Chondrocyte (in vitro differentiated cells): ENCODE results near the gene PBX4. TPM values are rescaled to one million over a fixed set of nuclear protein-coding genes. Genes with fewer than 3 reads are reported as not detected.

ENCODE experiments used
- DNase-seq: peaks from one replicate; pipeline ENCODE4 v3.0.0; 2021; ENCODE audit warnings: mixed read lengths, low spot score
- H3K27ac Mint-ChIP-seq: one replicate; pipeline ENCODE4 v1.8.0; 2021; ENCODE audit warnings: mild to moderate bottlenecking, moderate library complexity, mixed read lengths; ENCODE audit not compliant: unreplicated experiment
- H3K27me3 Mint-ChIP-seq: 2 replicates; pipeline ENCODE4 v1.8.0; 2021; ENCODE audit warnings: low read depth, mixed read lengths
- H3K36me3 Mint-ChIP-seq: 2 replicates; pipeline ENCODE4 v1.8.0; 2021; ENCODE audit warnings: low read depth, mixed read lengths
- H3K4me1 Mint-ChIP-seq: 2 replicates; pipeline ENCODE4 v1.8.0; 2021; ENCODE audit warnings: low read depth, mild to moderate bottlenecking, mixed read lengths
- H3K4me3 Mint-ChIP-seq: one replicate; pipeline ENCODE4 v1.8.0; 2021; ENCODE audit warnings: mild to moderate bottlenecking, moderate library complexity, mixed read lengths; ENCODE audit not compliant: unreplicated experiment
- H3K9me3 Mint-ChIP-seq: 2 replicates; pipeline ENCODE4 v1.8.0; 2021; ENCODE audit warnings: low read depth, mixed read lengths
- CTCF ChIP-seq: fragments of 200-600 bp; sonication (generic); IDR thresholded peaks from 2 replicates; pipeline ENCODE4 v1.5.0; 2021; ENCODE audit warnings: antibody characterized with exemption, mild to moderate bottlenecking, moderate library complexity
- total RNA-seq: library from RNA; stranded (reverse); gene quantifications from 3 replicates; pipeline ENCODE4 v1.2.1, GENCODE V29; 2021

The PBX4 gene
- total RNA-seq, 1 donor from 2014 or later = 1.2 TPM

- no peak for TF ChIP-seq CTCF
- DNase-seq = no peak
- H3K9me3 Mint-ChIP-seq = no peaks in the 10 kb centered on the region
- H3K27ac Mint-ChIP-seq = peak overlapping the region; percentile 32
- peaks cover 2% of the 10 kb centered on the region for H3K36me3 Mint-ChIP-seq
- H3K4me3 Mint-ChIP-seq = no peak overlapping the region
- peaks cover 25% of the 10 kb centered on the region for H3K4me1 Mint-ChIP-seq
- no peaks in the 10 kb centered on the region for H3K27me3 Mint-ChIP-seq
Measured at GRCh38 chr19:19527674-19528625, 90.5 kb downstream of the PBX4 start.

- peaks cover 25% of the 10 kb centered on the region for H3K4me1 Mint-ChIP-seq
- DNase-seq = no peak
- H3K27me3 Mint-ChIP-seq = no peaks in the 10 kb centered on the region
- H3K36me3 Mint-ChIP-seq = peaks cover 2% of the 10 kb centered on the region
- H3K9me3 Mint-ChIP-seq = no peaks in the 10 kb centered on the region
- no peak overlapping the region for H3K4me3 Mint-ChIP-seq
- TF ChIP-seq CTCF = no peak
- no peak overlapping the region for H3K27ac Mint-ChIP-seq
Measured at GRCh38 chr19:19527371-19527656, 91.2 kb downstream of the PBX4 start.

- H3K4me1 Mint-ChIP-seq = peaks cover 21% of the 10 kb centered on the region
- no peak overlapping the region for H3K4me3 Mint-ChIP-seq
- no peaks in the 10 kb centered on the region for H3K9me3 Mint-ChIP-seq
- peaks cover 2% of the 10 kb centered on the region for H3K36me3 Mint-ChIP-seq
- no peak for TF ChIP-seq CTCF
- no peak for DNase-seq
- no peaks in the 10 kb centered on the region for H3K27me3 Mint-ChIP-seq
- H3K27ac Mint-ChIP-seq = no peak overlapping the region
Measured at GRCh38 chr19:19526581-19527370, 91.7 kb downstream of the PBX4 start.

- Mint-ChIP-seq H3K27me3 (no peaks in the 10 kb centered on the region), H3K36me3 (peaks cover 3% of the 10 kb centered on the region), H3K9me3 (no peaks in the 10 kb centered on the region), H3K27ac (no peak overlapping the region), H3K4me3 (no peak overlapping the region), H3K4me1 (peaks cover 18% of the 10 kb centered on the region)
- no peak for DNase-seq
- TF ChIP-seq CTCF = no peak
Measured at GRCh38 chr19:19525611-19526380, 92.7 kb downstream of the PBX4 start.

GRCh38 chr19:19524053-19524452 is 94.4 kb downstream of the PBX4 start:
- H3K4me3 Mint-ChIP-seq = no peak overlapping the region
- H3K27ac Mint-ChIP-seq = no peak overlapping the region
- no peak for DNase-seq
- no peaks in the 10 kb centered on the region for H3K9me3 Mint-ChIP-seq
- H3K36me3 Mint-ChIP-seq = peaks cover 11% of the 10 kb centered on the region
- no peak for TF ChIP-seq CTCF
- peaks cover 3% of the 10 kb centered on the region for H3K4me1 Mint-ChIP-seq
- no peaks in the 10 kb centered on the region for H3K27me3 Mint-ChIP-seq
